ENCODE data around the gene CLTA.

- TF ChIP-seq CTCF (conservative IDR thresholded peaks at IDR 0.05; ENCODE audit: low read length) = no peak
- TF ChIP-seq EZH2phosphoT487 (IDR thresholded peaks at IDR 0.05; ENCODE audit: borderline replicate concordance, low read depth, low read length) = no peak
These were observed 59.4 kb downstream of the CLTA start for GRCh38 chr9:36250079-36250478.
